NCI-H146 (cell line): ENCODE results near the gene PEAR1.

Source experiments
- DNase-seq: peaks from one replicate; lab custom pipeline; 2025; lab: John Stamatoyannopoulos, UW

Gene PEAR1

DNA sequence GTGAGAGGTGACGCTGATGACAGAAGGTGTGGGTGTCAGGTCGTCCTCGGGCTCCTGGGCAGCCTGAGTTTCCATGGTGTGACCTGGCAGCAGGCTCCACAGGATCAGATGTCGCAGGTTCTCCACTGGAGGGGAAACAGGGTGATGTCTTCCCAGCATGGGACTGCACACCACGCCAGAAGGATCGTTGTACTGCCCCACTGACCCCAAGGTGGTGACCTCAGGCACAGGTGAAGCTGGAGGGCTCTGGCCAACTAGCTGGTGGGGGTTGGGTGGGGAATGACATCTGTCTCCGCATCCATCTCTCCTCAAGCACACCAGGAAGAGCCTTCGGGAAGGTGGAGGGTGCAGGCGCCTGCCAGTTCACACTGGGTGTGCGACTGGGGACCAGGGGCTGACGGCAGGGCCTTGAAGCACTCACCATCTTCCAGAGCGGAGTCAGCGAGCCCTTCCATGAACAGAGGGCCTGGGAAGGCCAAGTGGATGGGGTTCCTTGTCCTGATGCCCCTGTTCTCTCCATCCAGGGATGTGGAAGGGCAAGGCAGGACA is 46.3 kb downstream of the PEAR1 start:
- no peak for DNase-seq

- no peak for DNase-seq
These were observed 48.2 kb downstream of the PEAR1 start for GRCh38 chr1:156941675-156942074.

GRCh38 chr1:156942176-156942575 is 48.7 kb downstream of the PEAR1 start:
- DNase-seq: no peak

DNA sequence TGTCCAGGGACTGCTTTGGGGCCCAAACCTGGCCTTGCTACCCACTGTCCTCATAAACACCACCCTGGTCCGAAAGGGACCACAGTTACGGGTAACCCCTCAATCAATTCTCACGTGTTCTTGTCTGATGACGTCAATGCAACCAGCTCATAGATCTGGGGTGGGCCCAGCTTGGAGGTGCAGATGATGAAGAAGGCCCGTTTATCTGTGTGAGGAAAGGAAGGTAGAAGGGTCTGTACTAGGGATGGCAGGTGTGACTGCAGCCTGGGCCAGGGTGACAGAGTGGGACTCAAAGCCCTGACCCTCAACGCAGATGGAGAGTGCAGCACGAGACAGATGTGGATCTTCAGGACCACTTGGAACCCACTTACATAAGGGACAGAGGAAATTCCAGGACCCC is 49.1 kb downstream of the PEAR1 start:
- DNase-seq: no peak

DNA sequence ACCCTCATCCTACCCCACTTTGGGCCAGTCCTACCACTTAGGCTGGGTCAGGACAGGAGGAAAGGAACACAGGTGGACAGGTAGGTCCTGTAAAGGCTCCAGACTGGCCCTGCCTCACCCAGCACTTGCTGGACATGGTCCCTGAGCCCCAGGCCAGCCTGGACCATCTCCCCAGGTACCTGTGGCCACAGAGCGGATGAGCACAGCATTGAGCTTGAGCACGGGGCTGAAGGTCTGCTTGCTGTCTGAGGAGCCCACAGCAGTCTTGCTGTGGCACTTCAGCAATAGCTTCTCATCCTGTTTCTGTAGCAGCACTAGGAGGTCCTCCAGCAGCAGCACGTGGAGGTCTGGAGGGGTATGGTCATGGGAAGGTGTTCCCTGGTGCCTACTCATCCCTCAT is 50.2 kb downstream of the PEAR1 start:
- DNase-seq: no peak

GRCh38 chr1:156944268-156944667 is 50.8 kb downstream of the PEAR1 start:
- no peak for DNase-seq

DNA sequence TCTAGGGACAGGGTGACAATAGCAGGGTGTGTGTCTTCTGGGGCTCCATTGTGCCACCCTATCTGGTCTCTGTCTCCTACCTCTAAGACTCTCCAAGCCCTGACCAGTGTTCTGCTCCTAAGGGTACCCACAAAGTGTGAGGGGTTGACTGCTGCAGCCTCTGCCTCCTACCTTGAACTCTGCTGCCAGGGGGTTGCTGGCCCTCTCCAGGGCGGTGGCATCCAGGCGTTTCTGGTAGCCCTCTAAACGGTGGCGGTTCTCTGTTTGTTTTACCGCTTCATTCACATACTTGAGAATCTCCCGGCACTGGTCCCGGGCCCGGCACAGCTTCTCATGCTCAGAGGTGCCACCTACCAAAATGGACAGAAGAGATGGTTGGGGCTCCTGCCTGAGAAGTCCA is 51.3 kb downstream of the PEAR1 start:
- DNase-seq: no peak

DNA sequence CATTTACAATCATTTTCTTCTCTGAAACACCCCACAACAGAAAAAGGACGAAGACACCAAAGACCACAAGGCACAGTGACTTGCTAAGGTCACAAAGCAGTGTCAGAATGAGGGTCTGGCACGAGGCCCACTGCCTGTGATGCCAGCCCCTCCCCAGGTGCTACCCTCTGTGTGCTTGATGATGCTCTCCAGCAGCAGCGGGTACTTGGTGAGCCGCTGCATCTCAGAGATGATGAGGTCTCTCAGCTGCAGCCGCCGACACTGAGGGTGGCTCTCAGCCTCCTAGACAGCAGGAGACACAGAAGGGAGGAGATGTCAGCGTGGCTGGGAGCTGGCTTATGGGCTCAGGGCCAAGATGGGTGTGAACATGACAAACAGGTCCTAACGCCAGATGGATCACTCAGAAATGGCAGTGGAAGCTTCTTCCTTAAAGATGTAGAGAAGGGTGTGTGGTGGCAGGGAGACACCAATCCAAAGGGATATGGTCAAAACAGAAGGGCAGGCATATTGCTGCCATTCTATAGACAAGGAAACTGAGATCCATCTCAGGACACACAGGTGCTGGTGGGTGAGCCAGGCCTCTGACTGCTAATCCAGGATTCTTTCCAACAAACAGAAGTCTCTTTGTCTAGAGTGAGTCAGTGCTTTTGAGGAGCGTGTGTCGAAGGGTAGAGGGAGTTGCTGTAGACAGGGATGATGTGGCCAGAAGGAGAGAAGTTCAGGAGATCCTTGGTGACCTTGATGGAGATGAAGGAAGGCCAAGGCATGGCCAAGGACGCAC is 52.6 kb downstream of the PEAR1 start:
- DNase-seq: no peak

- no peak for DNase-seq
These were observed 53.6 kb downstream of the PEAR1 start for GRCh38 chr1:156947127-156947526.

DNA sequence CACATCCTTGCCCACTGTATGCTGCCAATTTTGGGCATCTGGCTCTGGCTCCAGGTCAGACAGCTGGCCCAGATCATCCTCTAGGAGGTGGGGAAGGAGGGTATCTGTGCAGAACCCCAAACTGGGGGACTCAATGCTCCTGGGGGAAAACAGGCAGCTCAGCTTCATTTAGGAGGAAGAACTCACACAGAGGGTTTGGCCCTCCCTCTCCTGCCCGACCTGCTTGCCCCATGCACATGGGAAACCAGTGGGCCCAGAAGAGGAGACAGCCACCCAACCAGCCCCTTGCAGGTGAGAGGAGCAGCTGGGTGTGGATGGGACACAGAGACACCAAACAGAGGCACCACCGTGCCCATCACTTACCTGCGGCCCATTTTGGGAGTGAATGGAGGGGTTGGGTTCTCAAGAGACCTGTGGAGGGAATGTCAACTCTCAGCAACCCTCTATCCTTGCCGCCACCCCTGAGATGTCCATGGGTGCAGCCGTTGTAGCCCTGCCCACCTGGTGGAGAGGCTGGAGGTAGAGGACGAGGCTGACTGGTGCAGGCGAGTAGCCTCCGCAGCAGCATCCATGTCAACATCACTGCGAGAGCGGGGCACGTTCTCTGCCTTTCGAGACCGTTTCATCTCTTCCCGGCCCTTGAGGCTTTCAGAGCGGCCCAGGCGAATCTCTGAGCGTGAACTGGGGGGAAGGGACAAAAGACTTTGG is 54.5 kb downstream of the PEAR1 start:
- no peak for DNase-seq

- DNase-seq: no peak
These were observed 55.2 kb downstream of the PEAR1 start for GRCh38 chr1:156948708-156949107.

GRCh38 chr1:156949127-156949526 is 55.6 kb downstream of the PEAR1 start:
- peak; percentile 45 for DNase-seq

- DNase-seq: no peak
These were observed 57.9 kb downstream of the PEAR1 start for GRCh38 chr1:156951371-156951770.

DNA sequence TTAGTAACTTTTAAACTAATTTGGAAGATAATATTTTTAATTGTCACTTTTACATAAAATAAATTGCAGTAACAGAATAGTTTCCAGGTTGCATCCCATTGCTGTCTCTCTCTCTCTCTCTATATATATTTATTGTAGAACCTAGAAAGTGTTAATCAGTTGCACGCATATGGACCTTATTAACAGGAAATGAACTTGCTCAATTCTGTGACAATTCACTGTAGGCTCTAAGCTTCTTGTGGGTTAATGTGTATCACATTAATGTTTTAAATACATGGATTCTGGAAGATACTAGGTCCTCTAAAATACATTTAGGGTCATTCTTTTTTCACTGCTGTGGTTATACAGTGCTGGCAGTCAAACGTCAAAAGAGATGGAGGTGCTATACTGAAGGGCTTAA is 60.1 kb downstream of the PEAR1 start:
- no peak for DNase-seq

DNA sequence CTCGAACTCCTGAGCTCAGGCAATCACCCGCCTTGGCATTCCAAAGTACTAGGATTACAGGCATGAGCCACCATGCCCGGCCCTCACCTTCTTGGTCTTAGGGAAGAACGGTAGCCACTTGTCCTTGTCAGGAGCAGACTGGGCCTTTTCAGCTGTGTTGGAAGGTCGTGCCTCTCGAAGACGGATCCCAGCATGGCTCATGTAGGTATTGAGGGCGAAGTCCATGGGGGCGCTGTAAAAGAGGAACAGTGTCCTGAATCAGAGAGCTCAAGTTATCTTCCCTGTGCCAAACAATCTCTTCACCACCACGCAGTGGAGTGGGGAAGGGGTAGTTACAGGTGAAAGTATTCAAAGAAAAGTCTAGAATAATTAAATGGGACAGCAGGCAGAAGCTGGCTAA is 62.8 kb downstream of the PEAR1 start:
- no peak for DNase-seq

DNA sequence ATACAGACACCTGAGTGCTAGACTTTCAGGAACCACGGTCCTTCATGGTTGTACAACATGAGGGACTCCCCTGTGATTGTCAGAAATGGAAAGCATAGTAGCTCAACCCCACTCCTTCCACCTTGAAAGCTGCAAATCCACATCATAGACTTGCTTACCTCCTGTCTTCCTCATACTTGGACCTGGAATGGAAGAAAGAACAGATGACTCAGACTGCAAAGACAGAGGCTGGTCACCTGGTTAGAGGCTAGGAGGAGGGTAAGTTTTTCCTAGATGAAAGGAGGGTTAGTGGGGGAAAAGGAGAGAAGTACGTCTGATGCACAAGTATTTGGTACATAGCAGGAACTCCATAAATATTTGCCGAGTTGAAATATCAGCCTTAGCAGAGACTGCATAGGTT is 64.1 kb downstream of the PEAR1 start:
- no peak for DNase-seq

DNA sequence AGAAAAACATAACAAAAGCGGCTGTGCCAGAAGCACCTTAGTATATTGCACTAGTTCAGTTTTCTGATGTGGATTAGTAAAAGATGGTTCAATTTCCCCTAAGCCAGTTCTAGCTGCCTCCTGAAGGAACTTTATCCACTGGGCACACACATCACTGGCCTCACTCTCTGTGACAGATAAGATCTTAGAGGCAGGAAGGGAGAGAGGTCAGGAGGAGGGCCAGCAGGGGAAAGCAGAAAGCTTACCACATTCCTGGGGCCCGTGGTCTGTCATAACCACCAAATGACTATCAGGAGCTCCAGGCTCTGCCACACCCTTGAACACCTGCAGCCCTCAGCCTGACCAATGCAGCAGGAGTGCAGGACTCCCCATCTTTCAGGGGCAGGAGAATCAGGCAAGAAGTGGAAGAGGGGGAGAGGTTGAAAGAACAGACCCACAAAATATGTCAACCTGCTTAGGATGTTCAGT is 64.8 kb downstream of the PEAR1 start:
- DNase-seq: no peak

GRCh38 chr1:156959414-156959813 is 65.9 kb downstream of the PEAR1 start:
- DNase-seq: no peak

- no peak for DNase-seq
These were observed 66.4 kb downstream of the PEAR1 start for GRCh38 chr1:156959925-156960324.

GRCh38 chr1:156961709-156962108 is 68.2 kb downstream of the PEAR1 start:
- no peak for DNase-seq

- DNase-seq: no peak
These were observed 70.1 kb downstream of the PEAR1 start for GRCh38 chr1:156963621-156964020.

GRCh38 chr1:156964441-156964840 is 70.9 kb downstream of the PEAR1 start:
- no peak for DNase-seq
